ENCODE data around the gene NDUFV1. TPM values are rescaled to one million over a fixed set of nuclear protein-coding genes. Genes with fewer than 3 reads are reported as not detected.

Gene NDUFV1
- total RNA-seq, 1 experiment from 2014 or later: 321 TPM

- intact Hi-C loops (cut with micrococcal nuclease; ENCODE audit: unreplicated experiment): no loop called here
- Histone ChIP-seq H3K4me2 (no peak overlapping the region), H3F3A (ENCODE audit: insufficient read depth, low read depth) (peaks cover 16% of the 10 kb centered on the region), H3K4me3 (no peak overlapping the region), H4K20me1 (ENCODE audit: insufficient read depth) (no peaks in the 10 kb centered on the region), H3K9me3 (ENCODE audit: insufficient read depth, low read depth) (no peaks in the 10 kb centered on the region), H3K27me3 (ENCODE audit: insufficient read depth, low read depth) (no peaks in the 10 kb centered on the region), H2AFZ (no peak overlapping the region), H3K36me3 (ENCODE audit: low read depth) (0 out of 2 replicates have a peak, but pooled peaks cover 10% of the 10 kb centered on the region), H3K79me2 (ENCODE audit: low read depth) (peaks cover 16% of the 10 kb centered on the region), H3K27ac (no peak overlapping the region), H3K9me2 (ENCODE audit: insufficient read depth) (no peaks in the 10 kb centered on the region), H3K4me1 (replicated peaks; ENCODE audit: insufficient read depth) (peaks cover 12% of the 10 kb centered on the region)
- ChIA-PET CTCF (no interaction called here), POLR2A (ENCODE audit: unreplicated experiment) (no interaction called here)
- no peak for TF ChIP-seq EZH2 (IDR thresholded peaks at IDR 0.05; ENCODE audit: low read depth)
- TF ChIP-seq, protein P1, sequence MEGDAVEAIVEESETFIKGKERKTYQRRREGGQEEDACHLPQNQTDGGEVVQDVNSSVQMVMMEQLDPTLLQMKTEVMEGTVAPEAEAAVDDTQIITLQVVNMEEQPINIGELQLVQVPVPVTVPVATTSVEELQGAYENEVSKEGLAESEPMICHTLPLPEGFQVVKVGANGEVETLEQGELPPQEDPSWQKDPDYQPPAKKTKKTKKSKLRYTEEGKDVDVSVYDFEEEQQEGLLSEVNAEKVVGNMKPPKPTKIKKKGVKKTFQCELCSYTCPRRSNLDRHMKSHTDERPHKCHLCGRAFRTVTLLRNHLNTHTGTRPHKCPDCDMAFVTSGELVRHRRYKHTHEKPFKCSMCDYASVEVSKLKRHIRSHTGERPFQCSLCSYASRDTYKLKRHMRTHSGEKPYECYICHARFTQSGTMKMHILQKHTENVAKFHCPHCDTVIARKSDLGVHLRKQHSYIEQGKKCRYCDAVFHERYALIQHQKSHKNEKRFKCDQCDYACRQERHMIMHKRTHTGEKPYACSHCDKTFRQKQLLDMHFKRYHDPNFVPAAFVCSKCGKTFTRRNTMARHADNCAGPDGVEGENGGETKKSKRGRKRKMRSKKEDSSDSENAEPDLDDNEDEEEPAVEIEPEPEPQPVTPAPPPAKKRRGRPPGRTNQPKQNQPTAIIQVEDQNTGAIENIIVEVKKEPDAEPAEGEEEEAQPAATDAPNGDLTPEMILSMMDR (conservative IDR thresholded peaks at IDR 0.05): no peak
- no peak for DNase-seq
- BruUV-seq (replicated peaks): no TSS peak
Observed at GRCh38 chr11:67610302-67610868, 3.6 kb downstream of the NDUFV1 start.

GRCh38 chr11:67611165-67611564 lies 4.4 kb downstream of the NDUFV1 start:
- DNase-seq: no peak
- no peaks in the 10 kb centered on the region for H3K27me3 ChIP-seq (ENCODE audit: insufficient read depth, low read depth)
- H3K4me2 ChIP-seq: no peak overlapping the region
- CTCF ChIA-PET: no interaction called here
- H3K9me3 ChIP-seq (ENCODE audit: insufficient read depth, low read depth): no peaks in the 10 kb centered on the region
- H3K79me2 ChIP-seq (ENCODE audit: low read depth): peaks cover 16% of the 10 kb centered on the region
- H3K27ac ChIP-seq: no peak overlapping the region
- H3K36me3 ChIP-seq (ENCODE audit: low read depth): 0 out of 2 replicates have a peak, but pooled peaks cover 10% of the 10 kb centered on the region
- no peaks in the 10 kb centered on the region for H4K20me1 ChIP-seq (ENCODE audit: insufficient read depth)
- peaks cover 16% of the 10 kb centered on the region for H3F3A ChIP-seq (ENCODE audit: insufficient read depth, low read depth)
- no TSS peak for BruUV-seq (replicated peaks)
- intact Hi-C loops (cut with micrococcal nuclease; ENCODE audit: unreplicated experiment): no loop called here
- no peaks in the 10 kb centered on the region for H3K9me2 ChIP-seq (ENCODE audit: insufficient read depth)
- H2AFZ ChIP-seq: no peak overlapping the region
- POLR2A ChIA-PET (ENCODE audit: unreplicated experiment): no interaction called here
- H3K4me1 ChIP-seq (replicated peaks; ENCODE audit: insufficient read depth): peaks cover 8% of the 10 kb centered on the region
- no peak overlapping the region for H3K4me3 ChIP-seq
- no peak for TF ChIP-seq EZH2 (IDR thresholded peaks at IDR 0.05; ENCODE audit: low read depth)

GRCh38 chr11:67611704-67612587 lies 5.2 kb downstream of the NDUFV1 start:
- no peaks in the 10 kb centered on the region for H3K27me3 ChIP-seq (ENCODE audit: insufficient read depth, low read depth)
- intact Hi-C loops (cut with micrococcal nuclease; ENCODE audit: unreplicated experiment): no loop called here
- H3K27ac ChIP-seq: no peak overlapping the region
- no peaks in the 10 kb centered on the region for H4K20me1 ChIP-seq (ENCODE audit: insufficient read depth)
- no peaks in the 10 kb centered on the region for H3K9me3 ChIP-seq (ENCODE audit: insufficient read depth, low read depth)
- no peak for TF ChIP-seq EZH2 (IDR thresholded peaks at IDR 0.05; ENCODE audit: low read depth)
- TF ChIP-seq, protein P1 (conservative IDR thresholded peaks at IDR 0.05): no peak
- no peak overlapping the region for H3K4me2 ChIP-seq
- no peak for DNase-seq
- H3K36me3 ChIP-seq (ENCODE audit: low read depth): 0 out of 2 replicates have a peak, but pooled peaks cover 10% of the 10 kb centered on the region
- no peak overlapping the region for H2AFZ ChIP-seq
- peaks cover 20% of the 10 kb centered on the region for H3F3A ChIP-seq (ENCODE audit: insufficient read depth, low read depth)
- ChIA-PET POLR2A (ENCODE audit: unreplicated experiment) (no interaction called here), CTCF (no interaction called here)
- BruUV-seq (replicated peaks): no TSS peak
- H3K4me1 ChIP-seq (replicated peaks; ENCODE audit: insufficient read depth): peaks cover 6% of the 10 kb centered on the region
- no peaks in the 10 kb centered on the region for H3K9me2 ChIP-seq (ENCODE audit: insufficient read depth)
- H3K79me2 ChIP-seq (ENCODE audit: low read depth): peaks cover 15% of the 10 kb centered on the region
- no peak overlapping the region for H3K4me3 ChIP-seq

Data from PC-9 (cell line).